Measurements from ENCODE around the gene FRMD4B. TPM values are rescaled to one million over a fixed set of nuclear protein-coding genes. Genes with fewer than 3 reads are reported as not detected.
"Not testable (repeated sequence)": the region's sequence is repeated elsewhere in the genome, so short reads cannot be mapped to it uniquely, and the experiment has no call there.

The FRMD4B gene
- total RNA-seq, 1 donor from 2014 or later: 73.2 TPM

GRCh38 chr3:69290006-69290405 lies 95.9 kb downstream of the FRMD4B start:
- DNase-seq (ENCODE audit: low read depth in 2 of 2): peak in 1 of 2 donors; percentile 54

GRCh38 chr3:69288161-69288895 lies 97.6 kb downstream of the FRMD4B start:
- peak in 1 of 2 donors; percentile 30 for DNase-seq (ENCODE audit: low read depth in 2 of 2)

DNA sequence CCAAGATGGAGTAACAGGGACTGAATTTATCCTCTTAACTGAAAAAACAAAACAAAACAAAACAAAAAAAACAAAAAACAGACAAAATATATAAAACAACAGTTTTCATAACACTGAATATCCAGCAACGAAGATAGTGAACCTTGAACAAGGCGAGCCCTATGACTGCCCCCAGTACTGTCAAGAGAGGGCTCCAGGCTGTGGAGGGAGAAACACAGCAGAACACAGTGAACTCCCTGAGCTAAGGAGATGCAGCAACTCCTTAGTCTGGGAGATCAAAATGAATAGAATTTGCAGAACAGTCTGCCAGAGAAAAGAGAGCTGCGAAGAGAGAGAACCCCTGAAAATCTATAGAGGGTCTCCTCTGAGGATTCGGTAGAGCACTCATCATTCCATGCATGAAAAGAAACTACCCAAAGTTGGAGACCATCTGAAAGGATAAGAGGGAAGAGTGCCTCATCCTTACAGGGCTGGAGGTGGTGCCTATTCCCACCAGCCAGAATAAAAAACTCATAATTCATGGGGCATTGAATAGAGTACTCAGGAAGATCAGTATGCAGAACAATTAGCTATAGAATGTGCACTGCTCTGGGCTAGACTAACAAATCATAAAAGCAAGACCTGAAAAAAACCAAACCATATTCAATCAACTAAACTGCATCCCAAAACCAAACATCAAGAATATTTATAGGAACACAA lies 101.8 kb downstream of the FRMD4B start:
- DNase-seq (ENCODE audit: low read depth in 2 of 2): no peak

GRCh38 chr3:69283496-69283895 lies 102.4 kb downstream of the FRMD4B start:
- DNase-seq (ENCODE audit: low read depth in 2 of 2): no peak

DNA sequence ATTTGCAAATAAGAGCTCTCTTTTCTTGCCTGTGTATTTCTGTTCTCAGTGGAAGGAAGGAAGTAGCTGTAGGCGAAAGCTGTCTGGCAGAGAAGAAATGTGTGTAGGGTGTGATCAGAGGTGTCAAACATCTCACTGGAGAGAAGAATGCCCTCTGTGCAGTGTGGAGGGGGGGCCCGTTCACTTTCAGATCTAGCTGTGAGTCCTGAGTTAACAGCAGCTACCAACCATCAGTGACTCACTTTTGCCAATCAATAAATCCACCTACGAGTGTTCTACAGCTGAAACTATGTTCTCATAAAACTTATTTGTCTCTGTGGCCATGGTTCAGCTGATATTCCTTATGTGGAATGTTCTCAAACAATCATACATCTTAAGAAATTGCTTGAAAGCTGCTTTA lies 103.7 kb downstream of the FRMD4B start:
- DNase-seq (ENCODE audit: low read depth in 2 of 2): peak in 1 of 2 donors; percentile 52

- not testable (repeated sequence) for DNase-seq (ENCODE audit: low read depth in 2 of 2)
Observed at GRCh38 chr3:69277403-69277802, 108.5 kb downstream of the FRMD4B start.

DNA sequence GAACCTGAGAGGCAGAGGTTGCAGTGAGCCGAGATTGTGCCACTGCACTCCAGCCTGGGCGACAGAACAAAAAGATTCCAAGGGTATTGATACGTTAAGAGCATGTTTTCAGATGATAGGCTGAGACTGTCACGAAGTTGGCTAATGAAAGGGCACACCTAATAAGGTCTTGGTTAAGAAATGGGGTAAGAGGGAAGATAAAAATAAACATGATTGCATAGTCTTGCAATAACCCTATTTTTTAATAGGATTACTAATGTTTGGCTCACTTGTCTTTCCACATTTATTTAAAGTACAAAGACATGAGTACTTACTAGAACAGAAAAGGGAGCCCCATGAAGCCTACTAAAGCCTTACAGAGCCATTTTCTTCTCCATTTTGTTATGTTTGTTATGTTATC lies 109.0 kb downstream of the FRMD4B start:
- no peak for DNase-seq (ENCODE audit: low read depth in 2 of 2)

- DNase-seq (ENCODE audit: low read depth in 2 of 2): not testable (repeated sequence)
Observed at GRCh38 chr3:69276191-69276590, 109.7 kb downstream of the FRMD4B start.

GRCh38 chr3:69273896-69274295 lies 112.0 kb downstream of the FRMD4B start:
- no peak for DNase-seq (ENCODE audit: low read depth in 2 of 2)

GRCh38 chr3:69272556-69272955 lies 113.3 kb downstream of the FRMD4B start:
- DNase-seq (ENCODE audit: low read depth in 2 of 2): no peak

DNA sequence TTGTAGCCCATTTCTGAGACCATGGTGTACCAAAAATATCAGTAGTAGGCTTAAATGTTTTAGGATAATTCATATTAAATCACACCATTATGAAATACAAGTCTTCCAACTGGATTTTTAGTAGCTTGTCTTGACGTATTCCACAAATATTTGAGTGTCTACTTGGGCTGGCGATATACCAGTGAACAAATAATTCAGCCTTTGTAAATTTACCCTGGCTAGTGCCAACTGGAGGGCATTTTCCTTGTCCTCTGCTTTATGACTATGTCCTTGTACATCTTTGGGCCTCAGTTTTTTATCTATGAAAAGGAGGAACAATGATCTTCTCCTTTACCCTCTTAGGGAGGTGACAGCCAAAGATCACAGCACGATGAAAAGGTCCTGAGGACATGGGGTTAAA lies 114.8 kb downstream of the FRMD4B start:
- no peak for DNase-seq (ENCODE audit: low read depth in 2 of 2)

DNA sequence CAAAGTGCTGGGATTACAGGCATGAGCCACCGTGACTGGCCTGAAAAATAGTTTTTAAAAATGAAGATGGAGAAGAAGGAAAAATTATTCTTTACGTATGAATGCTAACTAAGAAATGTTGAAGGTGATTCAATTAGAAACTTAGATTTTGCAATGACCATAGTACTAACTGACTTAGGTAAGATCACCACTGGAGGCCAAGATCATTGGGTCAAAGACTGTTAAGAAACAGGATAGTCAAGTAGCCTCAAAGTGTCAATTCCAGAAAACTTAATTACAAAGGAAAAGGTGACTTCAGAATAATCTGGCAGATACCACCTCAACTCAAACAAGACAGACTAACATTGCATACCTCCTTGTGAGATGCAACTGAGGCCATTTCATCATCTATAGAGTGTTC lies 119.3 kb downstream of the FRMD4B start:
- DNase-seq (ENCODE audit: low read depth in 2 of 2): no peak

DNA sequence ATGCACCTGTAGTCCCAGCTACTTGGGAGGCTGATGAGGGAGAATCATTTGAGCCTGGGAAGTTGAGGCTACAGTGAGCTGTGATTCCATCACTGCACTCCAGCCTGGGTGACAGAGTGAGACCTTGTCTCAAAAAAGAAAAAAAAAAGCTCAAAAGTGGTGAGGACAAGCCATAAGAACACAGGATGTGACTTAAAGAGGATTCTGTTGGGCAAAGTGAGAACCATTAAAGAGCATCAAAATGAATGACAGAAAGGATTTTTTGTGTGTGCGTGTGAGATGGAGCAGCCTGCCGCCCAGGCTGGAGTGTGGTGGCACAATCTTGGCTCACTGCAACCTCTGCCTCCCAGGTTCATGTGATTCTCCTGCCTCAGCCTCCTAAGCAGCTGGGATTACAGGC lies 119.8 kb downstream of the FRMD4B start:
- DNase-seq (ENCODE audit: low read depth in 2 of 2): not testable (repeated sequence)

- DNase-seq (ENCODE audit: low read depth in 2 of 2): not testable (repeated sequence)
Observed at GRCh38 chr3:69260843-69261405, 125.0 kb downstream of the FRMD4B start.

- DNase-seq (ENCODE audit: low read depth in 2 of 2): no peak
Observed at GRCh38 chr3:69260216-69260787, 125.6 kb downstream of the FRMD4B start.

DNA sequence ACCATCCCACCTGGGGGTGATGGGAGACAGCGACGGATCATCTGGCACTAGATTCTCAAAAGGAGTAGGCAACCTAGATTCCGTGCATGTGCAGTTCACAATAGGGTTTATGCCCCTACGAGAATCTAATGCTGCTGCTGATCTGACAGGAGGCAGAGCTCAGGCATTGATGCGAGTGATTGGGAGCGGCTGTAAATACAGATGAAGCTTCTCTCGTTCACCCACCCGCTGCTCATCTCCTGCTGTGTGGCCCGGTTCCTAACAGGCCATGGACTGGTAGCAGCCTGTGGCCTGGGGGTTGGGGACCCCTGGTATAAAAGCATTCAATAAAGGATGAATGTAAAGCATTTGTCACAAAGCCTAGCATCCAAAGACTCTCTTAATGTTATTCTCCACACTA lies 126.8 kb downstream of the FRMD4B start:
- no peak for DNase-seq (ENCODE audit: low read depth in 2 of 2)

GRCh38 chr3:69255928-69256327 lies 130.0 kb downstream of the FRMD4B start:
- no peak for DNase-seq (ENCODE audit: low read depth in 2 of 2)

DNA sequence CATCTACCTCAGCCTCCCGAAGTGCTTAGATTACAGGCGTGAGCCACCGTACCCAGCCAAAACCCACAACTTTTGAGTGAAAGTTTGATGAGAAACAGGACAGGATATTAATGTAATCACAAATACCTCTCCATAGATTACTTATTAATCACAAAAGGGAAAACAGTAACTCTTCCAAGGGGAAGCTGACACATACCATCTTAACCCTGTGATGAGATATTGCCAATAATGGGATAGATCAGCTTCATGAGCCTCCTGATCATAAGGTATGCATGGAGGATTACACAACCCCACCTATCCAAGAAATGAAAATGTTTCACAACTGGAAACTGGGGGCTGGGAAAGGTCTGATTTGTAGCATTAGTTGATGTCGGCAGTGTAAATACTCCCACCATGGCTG lies 131.5 kb downstream of the FRMD4B start:
- no peak for DNase-seq (ENCODE audit: low read depth in 2 of 2)

DNA sequence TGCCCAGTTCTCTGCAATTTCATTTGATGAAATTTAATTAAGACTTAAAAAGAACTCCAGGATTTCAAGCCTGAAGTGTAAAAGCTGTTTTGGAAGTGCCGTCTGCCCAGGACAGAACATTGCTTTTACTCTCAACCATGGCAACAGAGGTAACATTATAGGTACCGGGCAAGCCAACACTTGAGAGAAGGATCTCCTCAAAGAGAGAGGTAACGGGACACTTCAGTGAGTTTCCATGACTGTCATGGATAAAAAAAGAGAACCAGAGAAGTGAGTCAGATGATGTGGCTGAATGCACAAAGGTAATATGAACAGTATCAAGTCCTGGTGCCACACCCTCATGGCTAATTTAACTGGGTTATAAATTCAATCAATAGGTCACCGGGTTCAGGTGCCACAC lies 133.3 kb downstream of the FRMD4B start:
- DNase-seq (ENCODE audit: low read depth in 2 of 2): no peak

DNA sequence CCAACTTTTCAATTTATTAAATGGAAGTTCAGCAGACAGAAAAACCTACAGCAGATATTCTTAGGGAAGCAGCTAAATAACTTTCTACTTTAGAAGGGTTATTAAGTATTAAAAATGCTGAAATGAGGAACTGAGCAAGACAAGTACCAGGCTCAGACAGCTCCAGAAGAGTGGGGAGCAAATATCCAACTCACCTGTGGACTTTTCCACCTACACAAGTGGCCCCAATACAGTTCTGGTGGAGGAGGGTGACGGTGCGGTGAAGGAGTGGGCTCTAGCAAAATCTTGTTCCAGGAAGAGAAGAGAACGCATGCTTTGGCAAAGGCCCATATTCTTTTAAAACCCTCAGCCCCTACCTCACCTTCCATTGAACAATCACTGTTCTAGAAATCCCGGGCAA lies 133.7 kb downstream of the FRMD4B start:
- DNase-seq (ENCODE audit: low read depth in 2 of 2): no peak

DNA sequence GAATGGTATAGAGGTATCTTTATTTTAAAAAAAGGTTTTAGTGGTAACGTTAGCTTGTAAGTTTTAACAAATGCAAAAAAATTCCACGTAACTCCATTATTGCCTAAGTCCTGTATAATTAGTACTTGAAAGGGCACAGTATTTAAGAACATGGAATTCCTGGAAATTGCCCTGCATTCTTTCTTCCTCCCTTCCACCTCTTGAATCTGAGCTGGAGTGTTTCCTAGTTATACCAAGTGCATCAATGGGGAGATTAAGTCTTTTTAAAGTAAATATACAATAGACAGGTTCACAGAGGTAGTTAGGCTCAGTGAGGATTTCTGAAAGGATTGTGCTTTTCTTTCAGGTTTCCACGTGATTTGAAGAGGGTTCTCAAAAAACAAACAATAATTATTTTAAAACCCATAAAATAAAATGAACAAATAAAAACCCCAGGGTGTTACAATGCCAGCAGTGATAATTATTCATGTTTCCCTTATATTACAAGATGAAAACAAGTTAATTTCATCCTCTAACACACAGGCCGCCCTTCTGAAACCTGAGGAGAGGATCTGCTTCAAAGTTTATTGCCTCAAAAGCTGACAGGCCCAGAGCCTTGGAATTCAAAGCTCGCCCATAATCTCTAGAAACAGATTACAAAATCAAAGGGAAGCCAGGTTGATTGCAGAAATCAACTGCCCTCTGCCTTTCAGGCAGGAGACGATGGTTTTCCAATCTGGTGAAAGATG lies 134.6 kb downstream of the FRMD4B start:
- no peak for DNase-seq (ENCODE audit: low read depth in 2 of 2)

DNA sequence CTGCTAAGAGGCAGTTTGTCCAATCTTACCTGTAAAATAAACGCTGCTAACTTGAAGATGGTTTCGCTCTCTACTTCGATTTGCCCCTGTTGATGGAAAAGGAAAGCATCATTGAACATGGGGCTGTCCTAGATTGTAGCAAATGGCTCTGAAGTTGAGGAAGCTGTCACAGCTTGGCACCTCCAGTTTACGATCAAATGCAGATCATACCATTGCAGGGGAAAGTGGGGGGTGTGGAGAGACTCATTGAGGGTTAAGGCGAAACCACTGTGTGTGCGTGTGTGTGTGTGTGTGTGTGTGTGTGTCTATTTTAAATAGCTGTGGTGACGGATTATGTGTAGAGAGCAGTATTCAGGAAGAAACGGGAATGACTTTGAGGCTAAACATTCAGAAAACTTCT lies 135.9 kb downstream of the FRMD4B start:
- DNase-seq (ENCODE audit: low read depth in 2 of 2): peak in 1 of 2 donors; percentile 27
